Frontal cortex (tissue), 4 donors: ENCODE measurements around the gene RASGEF1C. TPM values are rescaled to one million over a fixed set of nuclear protein-coding genes. Genes with fewer than 3 reads are reported as not detected.

Source experiments
- DNase-seq, 2 donors: peaks; one replicate each; pipeline ENCODE4 v3.0.0; 2012; ENCODE audit warnings: low spot score in 2 of 2
- FAIRE-seq: peaks from 2 replicates; lab custom pipeline; 2012; peaks lifted over from hg19 to GRCh38; lab: Jason Lieb, UNC
- total RNA-seq: library from RNA; depleted of rRNA; stranded (reverse); fragments of >200 nt; gene quantifications from one replicate; pipeline ENCODE4 v1.2.3, GENCODE V29; 2014
- donor health status: control.
- donor health status: control.
- donor health status: control.

Gene RASGEF1C
- total RNA-seq, 1 donor from 2014 or later: 17.9 TPM

GRCh38 chr5:180191716-180192115, 17.3 kb downstream of the RASGEF1C start:
- no peak for FAIRE-seq
- no peak for DNase-seq

GRCh38 chr5:180187767-180188166, 21.2 kb downstream of the RASGEF1C start:
- DNase-seq (no peak), FAIRE-seq (no peak)

DNA sequence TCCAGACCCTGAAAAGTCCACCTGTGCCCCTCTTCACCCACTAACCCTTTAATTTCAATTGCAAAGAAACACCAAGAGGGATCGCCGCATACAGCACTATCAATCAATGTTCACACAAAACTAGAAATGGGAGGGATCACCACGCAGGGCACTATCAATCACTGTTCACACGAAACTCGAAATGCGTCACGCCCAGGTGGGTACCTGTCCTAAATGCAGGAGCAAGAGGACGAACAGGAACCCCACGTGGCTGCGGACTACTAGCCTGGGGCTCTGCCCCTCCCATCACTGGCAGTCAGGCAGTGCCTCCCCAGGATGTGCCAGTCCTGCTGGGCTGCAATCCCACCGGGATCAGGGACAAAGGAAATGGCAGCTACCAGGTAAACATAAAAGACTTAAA, 28.2 kb downstream of the RASGEF1C start:
- FAIRE-seq (no peak), DNase-seq (no peak)

DNA sequence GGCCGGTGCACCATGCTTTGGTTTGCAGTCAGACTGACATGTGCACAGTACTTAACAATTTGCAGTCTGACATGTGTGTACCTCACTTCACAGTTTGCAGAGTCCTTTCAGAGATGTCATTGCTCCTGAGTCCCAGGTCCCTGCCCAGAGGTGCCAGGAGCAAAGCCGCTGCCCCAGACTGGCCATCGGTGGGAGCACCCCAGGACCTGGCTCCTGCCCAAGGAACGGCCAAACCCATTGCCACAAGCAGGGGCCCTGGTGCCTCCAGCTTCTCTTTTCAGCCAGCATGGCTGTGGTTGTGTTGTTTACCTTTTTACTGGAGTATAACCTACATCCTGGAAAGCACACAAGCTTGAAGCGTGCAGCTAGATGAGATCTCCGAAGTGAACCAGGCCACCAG, 28.6 kb downstream of the RASGEF1C start:
- no peak for DNase-seq
- FAIRE-seq: no peak

DNA sequence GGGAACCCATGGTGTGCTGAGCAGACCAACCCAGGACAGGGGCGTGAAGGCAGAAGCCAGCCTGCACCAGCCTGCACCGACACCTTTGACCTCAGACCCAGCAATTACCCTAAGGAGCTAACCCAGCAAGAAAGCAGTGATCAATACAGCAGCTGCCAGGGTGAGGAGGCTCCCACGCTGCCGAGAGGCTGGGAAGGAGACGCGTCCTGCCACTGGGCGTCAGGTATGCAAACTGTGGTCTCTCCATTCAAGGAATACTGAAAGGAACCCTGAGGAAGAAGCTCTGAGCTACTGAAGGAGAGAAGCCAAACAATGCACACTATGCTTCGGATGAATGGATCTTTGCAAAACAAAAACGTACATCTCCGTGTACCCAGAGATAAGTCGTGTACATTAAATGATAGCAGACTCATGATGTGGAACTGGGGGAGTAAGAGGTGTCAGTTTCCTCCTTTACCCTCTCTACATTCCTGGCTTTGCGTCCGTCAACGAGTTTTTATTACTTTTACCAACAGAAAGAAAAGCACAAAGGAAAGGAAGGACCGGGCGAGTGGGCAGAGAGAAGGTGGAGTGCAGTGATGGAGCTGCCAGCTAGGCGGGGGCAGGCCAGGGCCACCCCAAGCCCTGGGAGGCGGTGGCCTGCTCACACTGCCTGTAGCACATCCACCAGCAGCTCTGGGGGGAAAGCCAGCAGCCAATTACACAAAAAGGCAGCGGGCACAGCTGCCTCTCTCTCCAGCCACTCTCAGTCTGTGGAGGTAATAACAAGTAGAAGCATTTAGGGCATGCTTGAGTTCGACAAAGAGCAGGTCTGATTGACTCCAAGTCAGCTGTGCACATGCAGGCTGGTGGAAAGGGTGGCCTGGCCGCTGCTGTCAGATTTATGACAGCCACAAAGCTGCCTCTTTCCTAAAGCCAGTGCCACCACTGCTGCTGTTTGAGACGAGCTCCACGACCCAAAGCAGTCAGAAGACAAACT, 29.3 kb downstream of the RASGEF1C start:
- FAIRE-seq (no peak), DNase-seq (no peak)

GRCh38 chr5:180178531-180179441, 30.2 kb downstream of the RASGEF1C start:
- no peak for DNase-seq
- FAIRE-seq: no peak

- DNase-seq (no peak), FAIRE-seq (no peak)
Observed at GRCh38 chr5:180176191-180176590, 32.8 kb downstream of the RASGEF1C start.

- DNase-seq: no peak
- FAIRE-seq: no peak
Observed at GRCh38 chr5:180175015-180175431, 34.0 kb downstream of the RASGEF1C start.

GRCh38 chr5:180174587-180174972, 34.4 kb downstream of the RASGEF1C start:
- FAIRE-seq: no peak
- no peak for DNase-seq

- FAIRE-seq: no peak
- no peak for DNase-seq
Observed at GRCh38 chr5:180173875-180174586, 35.0 kb downstream of the RASGEF1C start.

DNA sequence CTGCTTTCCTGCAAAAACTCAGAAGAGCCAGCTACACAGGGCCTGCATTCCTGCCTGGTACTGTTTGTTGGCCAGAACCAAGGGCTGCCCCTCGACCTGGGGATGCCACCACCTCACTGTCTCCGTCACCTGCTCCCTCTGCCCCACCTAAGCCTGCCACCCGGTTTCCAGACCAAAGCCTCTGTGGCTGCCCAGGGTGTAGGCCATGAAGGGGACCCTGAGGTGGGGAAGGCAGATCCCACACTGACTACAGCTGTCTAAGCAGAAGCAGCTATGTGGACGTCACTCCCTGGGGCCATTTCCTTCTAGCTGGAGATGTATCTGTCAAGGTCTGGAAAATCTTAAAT, 35.8 kb downstream of the RASGEF1C start:
- DNase-seq (no peak), FAIRE-seq (no peak)

GRCh38 chr5:180172447-180173197, 36.4 kb downstream of the RASGEF1C start:
- FAIRE-seq: no peak

DNA sequence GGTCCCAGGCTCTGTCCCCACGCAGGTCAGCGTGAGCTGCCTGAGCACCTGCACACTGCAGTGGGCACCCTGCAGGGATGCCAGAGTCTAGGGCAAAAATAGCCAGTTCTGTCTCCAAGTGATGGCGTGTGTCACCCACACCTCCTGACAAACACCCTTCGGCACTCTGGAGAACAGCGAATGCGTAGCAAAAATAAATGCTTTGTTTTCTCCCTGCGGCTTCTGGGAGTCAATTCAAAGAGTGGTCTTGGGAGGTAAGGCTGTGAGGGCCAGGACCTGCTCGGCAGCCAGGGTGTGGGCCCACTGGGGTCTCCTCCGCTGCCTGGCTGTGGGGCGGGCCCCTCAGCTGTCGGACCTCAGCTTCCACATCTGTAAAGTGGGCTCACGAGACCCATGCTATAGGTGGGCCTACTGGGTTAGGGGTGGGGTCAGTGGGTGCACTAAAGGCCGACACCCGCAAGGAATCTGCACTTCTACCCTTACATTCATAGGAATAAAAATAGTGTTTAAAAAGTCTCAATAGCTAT, 37.4 kb downstream of the RASGEF1C start:
- no peak for DNase-seq
- FAIRE-seq: no peak

More at GRCh38 chr5:180172447-180173197, 36.4 kb downstream of the RASGEF1C start:
- DNase-seq: no peak

GRCh38 chr5:180170810-180171567, 38.0 kb downstream of the RASGEF1C start:
- FAIRE-seq (no peak), DNase-seq (no peak)

DNA sequence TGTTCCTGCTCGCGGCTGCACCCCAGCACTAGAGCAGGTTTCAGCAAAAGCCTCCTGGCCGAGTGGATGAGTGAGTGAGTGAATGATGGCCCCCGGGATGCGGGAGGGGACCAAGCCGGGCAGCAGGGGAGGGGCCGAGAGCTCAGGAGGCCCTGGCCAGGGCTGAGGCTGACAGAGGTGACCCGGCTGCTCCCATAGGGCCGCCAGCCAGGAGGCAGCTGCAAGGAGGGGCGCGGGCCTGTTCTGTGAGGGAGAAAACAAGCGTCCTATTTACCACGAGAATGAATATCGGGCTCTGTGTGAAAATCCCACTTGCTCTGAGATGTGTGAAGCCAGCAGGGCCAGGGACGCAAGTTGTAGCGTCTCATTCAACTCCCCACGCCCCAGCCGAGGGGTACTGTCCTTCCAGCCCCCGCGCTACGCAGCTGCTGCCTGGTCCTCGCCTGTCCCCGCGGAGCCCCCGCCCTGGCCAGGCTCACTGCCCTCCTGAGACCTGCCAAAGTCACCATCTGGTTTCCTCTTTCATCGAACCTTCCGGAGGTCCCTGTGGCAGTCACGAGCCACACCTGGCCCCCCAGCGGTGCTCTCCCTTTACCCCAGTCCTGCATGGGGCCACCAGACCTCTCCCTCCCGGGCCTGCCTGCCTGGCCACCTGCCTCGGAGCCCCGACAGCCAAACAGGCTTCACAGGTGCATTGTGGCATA, 38.8 kb downstream of the RASGEF1C start:
- DNase-seq: peak; percentile 62 to 71

DNA sequence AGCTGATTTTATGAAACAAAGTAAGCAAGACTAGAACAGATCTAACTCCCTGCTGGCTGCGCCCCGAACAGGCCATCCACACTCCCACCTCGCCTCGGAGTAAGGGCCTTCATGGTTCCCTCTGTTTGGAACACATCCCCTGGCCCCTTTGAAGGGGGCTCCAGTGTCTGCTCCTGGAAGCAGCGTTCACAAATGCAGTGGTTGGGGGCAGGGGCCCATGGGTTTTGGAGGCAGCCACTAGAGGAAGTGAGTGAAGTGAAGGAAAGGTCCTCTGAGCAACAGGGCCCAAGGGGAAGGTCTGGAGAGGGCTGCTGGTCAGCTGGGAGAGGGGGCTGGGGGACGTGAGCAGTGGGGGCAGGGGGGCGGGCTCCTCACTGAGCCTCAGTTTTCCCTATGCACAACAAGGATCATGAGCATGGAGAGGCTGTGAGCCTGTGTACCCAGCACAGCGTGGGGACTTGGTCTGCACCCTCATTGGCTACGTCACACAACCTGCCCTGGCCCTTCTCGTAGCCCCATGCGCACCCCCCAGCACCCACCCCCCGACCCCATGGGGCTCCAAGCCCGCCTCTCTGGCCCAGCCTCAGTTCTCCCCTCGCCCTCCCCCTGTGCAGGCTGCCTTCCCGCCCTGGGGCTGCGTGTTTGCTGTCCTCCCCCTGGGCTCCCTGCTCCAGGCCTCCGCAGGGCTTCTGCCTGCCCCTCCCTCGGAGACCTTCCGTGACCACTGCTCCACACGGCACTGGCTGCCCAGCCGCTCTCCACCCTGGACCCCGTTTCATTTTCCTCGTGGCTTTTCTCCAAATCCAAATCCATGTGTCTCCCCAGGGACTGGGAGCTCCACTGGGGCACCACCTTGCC, 39.5 kb downstream of the RASGEF1C start:
- no peak for FAIRE-seq

More for the DNA sequence above, 38.8 kb downstream of the RASGEF1C start:
- FAIRE-seq: no peak

DNA sequence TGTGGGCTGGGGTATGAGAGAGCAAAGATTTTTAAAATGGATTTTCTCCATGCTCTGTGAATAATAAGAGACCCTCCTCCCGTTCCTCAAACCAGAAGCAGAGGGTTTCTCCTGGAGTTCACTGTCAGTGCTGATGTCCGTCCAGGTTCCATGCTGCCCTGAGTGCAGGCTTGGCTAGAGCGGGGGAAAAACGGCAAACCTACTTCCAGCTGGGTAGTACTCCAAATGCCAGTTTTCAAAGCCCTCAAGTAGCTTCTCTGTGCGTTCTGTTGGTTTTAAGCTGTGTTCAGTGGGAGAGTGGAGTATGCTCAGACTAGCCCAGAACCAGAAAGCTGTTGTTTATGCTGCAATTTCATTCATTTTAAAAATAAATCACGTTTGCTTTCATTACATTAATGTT, 40.3 kb downstream of the RASGEF1C start:
- FAIRE-seq: no peak
- no peak for DNase-seq

More for the DNA sequence above, 39.5 kb downstream of the RASGEF1C start:
- DNase-seq: no peak
